Karpas-422 (cell line): ENCODE data around the gene GDF10. TPM values are rescaled to one million over a fixed set of nuclear protein-coding genes. Genes with fewer than 3 reads are reported as not detected.

Experiments used
- DNase-seq: peaks from one replicate; pipeline ENCODE4 v3.0.0-alpha.2; 2015
- H2AFZ ChIP-seq: fragments of 200-600 bp; sonication (generic); 2 replicates; pipeline ENCODE4 v1.6.1; 2014; ENCODE audit warnings: antibody characterized with exemption, low read length, mixed read lengths
- H3K27ac ChIP-seq: fragments of 200-600 bp; sonication (generic); 2 replicates; pipeline ENCODE4 v1.5.1; 2014; ENCODE audit warnings: mild to moderate bottlenecking, low read length, moderate library complexity
- H3K27me3 ChIP-seq: fragments of 200-600 bp; sonication (generic); 2 replicates; pipeline ENCODE4 v1.6.1; 2014; ENCODE audit warnings: low read length, mixed read lengths
- H3K36me3 ChIP-seq: fragments of 200-600 bp; sonication (generic); 2 replicates; pipeline ENCODE4 v1.6.1; 2014; ENCODE audit warnings: low read length, mixed read lengths; ENCODE audit not compliant: insufficient read depth
- H3K4me1 ChIP-seq: fragments of 200-600 bp; sonication (generic); 2 replicates; pipeline ENCODE4 v1.6.1; 2014; ENCODE audit warnings: mild to moderate bottlenecking, low read length, mixed read lengths
- H3K4me2 ChIP-seq: fragments of 200-600 bp; sonication (generic); 2 replicates; pipeline ENCODE4 v1.6.1; 2014; ENCODE audit warnings: low read length, low read depth, mild to moderate bottlenecking; ENCODE audit not compliant: poor library complexity, severe bottlenecking
- H3K4me3 ChIP-seq: fragments of 200-600 bp; sonication (generic); 2 replicates; pipeline ENCODE4 v1.5.1; 2014; ENCODE audit warnings: mild to moderate bottlenecking, antibody characterized with exemption, low read length, mixed read lengths
- H3K79me2 ChIP-seq: fragments of 200-600 bp; sonication (generic); 2 replicates; pipeline ENCODE4 v1.6.1; 2014; ENCODE audit warnings: mild to moderate bottlenecking, low read length, mixed read lengths
- H3K9ac ChIP-seq: fragments of 200-600 bp; sonication (generic); 2 replicates; pipeline ENCODE4 v1.6.0; 2014; ENCODE audit warnings: low read length
- H3K9me2 ChIP-seq: fragments of 200-600 bp; sonication (generic), shearing (Covaris generic); replicated peaks from 2 replicates; pipeline ENCODE4 v1.6.0; 2014; ENCODE audit warnings: mild to moderate bottlenecking, low read length, moderate library complexity; ENCODE audit not compliant: insufficient read depth
- H3K9me3 ChIP-seq: fragments of 300-700, 200-600 bp; sonication (generic); 2 replicates; pipeline ENCODE4 v1.6.1; 2014; ENCODE audit warnings: low read length, mixed read lengths
- H4K20me1 ChIP-seq: fragments of 200-600 bp; sonication (generic); 2 replicates; pipeline ENCODE4 v1.6.1; 2014; ENCODE audit warnings: mild to moderate bottlenecking, antibody characterized with exemption, low read length, low read depth; ENCODE audit not compliant: insufficient read depth
- total RNA-seq: library from RNA; depleted of rRNA; stranded (reverse); fragments of >200 nt; shearing (Covaris generic); gene quantifications from 2 replicates; pipeline ENCODE4 v1.2.3, GENCODE V29; 2014; ENCODE audit warnings: low replicate concordance; rRNA removed

Gene GDF10
- total RNA-seq, 1 experiment from 2014 or later, result not detected

- Histone ChIP-seq H3K4me2 (no peak overlapping the region), H3K27ac (no peak overlapping the region), H3K9me2 (no peaks in the 10 kb centered on the region), H3K9me3 (no peaks in the 10 kb centered on the region), H3K4me1 (peaks cover 3% of the 10 kb centered on the region), H4K20me1 (no peaks in the 10 kb centered on the region), H2AFZ (no peak overlapping the region), H3K9ac (no peak overlapping the region), H3K4me3 (no peak overlapping the region), H3K36me3 (no peaks in the 10 kb centered on the region), H3K27me3 (no peaks in the 10 kb centered on the region), H3K79me2 (no peaks in the 10 kb centered on the region)
- DNase-seq, result peak; percentile 80
Measured at GRCh38 chr10:47361293-47361692, 61.3 kb downstream of the GDF10 start.

DNA sequence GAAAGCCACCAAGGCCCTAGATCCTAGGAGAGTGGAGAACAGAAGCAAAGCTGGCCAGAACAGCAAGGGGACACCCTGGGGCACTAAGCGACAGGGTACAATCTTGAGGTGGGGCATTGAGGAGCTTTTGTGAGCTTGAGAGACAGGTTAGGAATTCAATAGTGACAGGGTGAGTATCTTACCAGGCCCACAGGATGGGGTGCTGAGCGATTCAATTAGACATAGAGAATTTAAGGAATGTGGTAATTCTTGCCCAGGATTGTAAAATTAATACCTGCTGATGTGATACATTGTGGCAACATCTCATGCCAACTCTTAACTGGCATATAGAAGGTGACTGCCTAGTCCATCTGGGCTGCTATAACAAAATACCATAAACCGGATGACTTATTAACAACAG lies 62.2 kb downstream of the GDF10 start:
- Histone ChIP-seq H3K9me3 (no peaks in the 10 kb centered on the region), H3K9ac (no peak overlapping the region), H4K20me1 (no peaks in the 10 kb centered on the region), H3K79me2 (no peaks in the 10 kb centered on the region), H3K4me3 (no peak overlapping the region), H3K4me1 (no peaks in the 10 kb centered on the region; the same call in 1 of the 2 replicates), H3K9me2 (no peaks in the 10 kb centered on the region), H3K27me3 (no peaks in the 10 kb centered on the region), H3K36me3 (no peaks in the 10 kb centered on the region), H3K27ac (no peak overlapping the region), H2AFZ (no peak overlapping the region), H3K4me2 (no peak overlapping the region)
- DNase-seq, result no peak

Other genes with a start within 250 kb of the GDF10 start
- gene GDF2, start 22.3 kb downstream of the GDF10 start, total RNA-seq, result not detected in 2 replicates
- not detected in 2 replicates for gene RBP3, start 48.2 kb downstream of the GDF10 start, total RNA-seq
- gene ZNF488, start 84.1 kb downstream of the GDF10 start, total RNA-seq, result not detected in 2 replicates
- gene ANXA8, start 183.9 kb downstream of the GDF10 start, total RNA-seq, result not detected in 2 replicates
- gene FAM25G, start 191.5 kb downstream of the GDF10 start, total RNA-seq, result not detected in 2 replicates
- gene AGAP9, start 223.4 kb downstream of the GDF10 start, total RNA-seq, result 11.8 and 12.0 TPM in 2 replicates